Psoas muscle (tissue), 8 donors: ENCODE results near the gene RAD54L. TPM values are rescaled to one million over a fixed set of nuclear protein-coding genes. Genes with fewer than 3 reads are reported as not detected.

Experiments
- ATAC-seq, 4 donors: fragments of 200-7000 bp; cut with Tn5 transposase; one replicate each; pipeline ENCODE4 v1.9.1; 2020; ENCODE audit warnings: moderate library complexity in 3 of 4, mild to moderate bottlenecking in 2 of 4
- DNase-seq, 2 donors: peaks; one replicate each; pipeline ENCODE4 v3.0.0-alpha.2; 2020
- H3K27ac ChIP-seq: fragments of 200-600 bp; one replicate; pipeline ENCODE4 v1.8.0; 2022
- H3K27me3 ChIP-seq, 3 donors: fragments of 200-600 bp in 1 of 3; one replicate each; pipeline versions ENCODE4 v1.6.1 to v1.8.0; 2013 to 2022; ENCODE audit warnings: low read length in 2 of 3, mild to moderate bottlenecking in 2 of 3, moderate library complexity in 1 of 3; ENCODE audit not compliant: insufficient read depth in 3 of 3
- H3K36me3 ChIP-seq, 2 donors: fragments of 200-600 bp in 1 of 2; one replicate each; pipeline versions ENCODE4 v1.6.1 to v1.8.0; 2013 to 2022; ENCODE audit warnings: low read depth in 1 of 2, mild to moderate bottlenecking in 1 of 2, moderate library complexity in 1 of 2; ENCODE audit not compliant: insufficient read depth in 1 of 2
- H3K4me1 ChIP-seq: fragments of 200-600 bp; one replicate; pipeline ENCODE4 v1.8.0; 2022
- H3K4me3 ChIP-seq: fragments of 200-600 bp; one replicate; pipeline ENCODE4 v1.8.0; 2022; ENCODE audit warnings: mild to moderate bottlenecking
- H3K9me3 ChIP-seq: fragments of 200-600 bp; one replicate; pipeline ENCODE4 v1.8.0; 2022
- WGBS, 3 donors: extraction: QIAGEN DNeasy Blood & Tissue Kit; methylation state at CpG; one replicate each; pipeline versions ENCODE4 v1.1.6 to v1.1.7; 2013; 5-methylcytosine and 5-hydroxymethylcytosine counted together
- intact Hi-C, 2 donors: fragments of 100-400 bp; cut with DNase I; formaldehyde crosslinking; loops; one replicate each; pipeline versions ENCODE4 v1.11.0 to v1.14.2; 2022
- polyA plus RNA-seq, 3 donors: library from polyadenylated mRNA; stranded (reverse); fragments of 200-250 nt; gene quantifications; one replicate each; pipeline ENCODE4 v1.2.3, GENCODE V29; 2013
- total RNA-seq, 4 donors: library from RNA; stranded (reverse); fragmentation: NEBNext Ultra II Directional in 2 of 4; extraction: Animal tissue kit (Norgen Biotek cat#: 25700) in 2 of 4; gene quantifications; one replicate each; pipeline versions ENCODE4 v1.2.1 to v1.2.4, GENCODE V29; 2021 to 2023
- TF ChIP-seq, protein P1 (sequence below): fragments of 200-600 bp; IDR thresholded peaks from one replicate; pipeline ENCODE4 v1.8.0; 2022; ENCODE audit warnings: antibody characterized with exemption
- donor health status: healthy with polysubstance abuse.
- donor health status: DM: no; HTN: no; CAD: no; lungs with moderate emphysema.
- donor health status: Bipolar disorder and iron deficiency.
- donor health status: healthy.
- donor health status: DM: yes; HTN: yes; CAD: no.
- donor health status: DM: no; HTN: no; CAD: no.
- donor health status: DM: no; HTN: no; CAD: no.
- donor health status: DM: yes; HTN: yes; CAD: no.

The RAD54L gene
- total and polyA plus RNA-seq, 7 donors = 0.08 to 0.25 (median 0.22) TPM; not detected in 4

DNA sequence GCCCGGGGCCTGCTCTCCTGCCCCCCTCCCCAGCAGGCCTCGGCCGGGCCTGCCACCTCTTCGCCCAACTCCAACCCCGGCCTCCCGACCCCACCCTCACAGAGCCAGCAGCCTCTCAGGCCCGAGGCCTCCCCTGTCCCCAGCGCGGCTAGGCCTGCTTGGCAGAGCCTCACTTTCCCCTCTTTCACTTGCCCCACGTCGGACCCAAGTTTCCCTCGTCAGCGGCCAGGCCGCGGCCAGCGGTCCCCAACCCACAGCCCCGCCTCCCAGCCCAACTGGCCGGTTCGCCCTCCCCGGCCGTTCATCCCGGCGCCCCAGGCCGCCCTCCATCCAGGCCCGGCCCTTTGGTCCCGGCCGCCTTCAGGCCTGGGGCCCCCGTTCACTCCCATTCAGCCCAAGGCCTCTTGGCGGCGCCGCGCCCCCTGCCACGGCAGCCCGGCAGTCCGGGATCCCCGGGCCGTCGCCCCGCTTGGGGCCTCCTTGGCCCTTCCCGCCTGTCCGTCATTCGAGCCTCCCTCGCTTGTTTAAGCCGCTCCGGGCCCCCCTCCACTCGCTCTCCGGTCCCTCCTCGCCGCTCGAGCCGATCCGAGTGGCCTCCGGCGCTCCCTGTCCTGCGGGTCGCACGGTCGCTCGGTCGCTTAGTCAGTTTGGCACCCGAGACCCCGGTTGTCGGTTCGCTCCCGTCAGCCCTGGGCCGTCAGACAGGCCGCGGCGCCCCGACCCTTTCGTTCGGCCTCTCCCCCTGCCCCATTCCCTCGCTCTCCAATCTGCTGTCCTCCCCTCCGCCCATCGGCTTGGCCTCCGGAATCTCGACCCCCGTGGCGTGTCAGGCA lies 54.5 kb downstream of the RAD54L start:
- Histone ChIP-seq H3K36me3 (peaks cover 3 to 19% of the 10 kb centered on the region in 2 donors), H3K27ac (peak overlapping the region; percentile 98), H3K4me1 (peaks cover 58% of the 10 kb centered on the region), H3K9me3 (no peaks in the 10 kb centered on the region), H3K4me3 (peak overlapping the region; percentile 100), H3K27me3 (no peaks in the 10 kb centered on the region)
- TF ChIP-seq, protein P1, sequence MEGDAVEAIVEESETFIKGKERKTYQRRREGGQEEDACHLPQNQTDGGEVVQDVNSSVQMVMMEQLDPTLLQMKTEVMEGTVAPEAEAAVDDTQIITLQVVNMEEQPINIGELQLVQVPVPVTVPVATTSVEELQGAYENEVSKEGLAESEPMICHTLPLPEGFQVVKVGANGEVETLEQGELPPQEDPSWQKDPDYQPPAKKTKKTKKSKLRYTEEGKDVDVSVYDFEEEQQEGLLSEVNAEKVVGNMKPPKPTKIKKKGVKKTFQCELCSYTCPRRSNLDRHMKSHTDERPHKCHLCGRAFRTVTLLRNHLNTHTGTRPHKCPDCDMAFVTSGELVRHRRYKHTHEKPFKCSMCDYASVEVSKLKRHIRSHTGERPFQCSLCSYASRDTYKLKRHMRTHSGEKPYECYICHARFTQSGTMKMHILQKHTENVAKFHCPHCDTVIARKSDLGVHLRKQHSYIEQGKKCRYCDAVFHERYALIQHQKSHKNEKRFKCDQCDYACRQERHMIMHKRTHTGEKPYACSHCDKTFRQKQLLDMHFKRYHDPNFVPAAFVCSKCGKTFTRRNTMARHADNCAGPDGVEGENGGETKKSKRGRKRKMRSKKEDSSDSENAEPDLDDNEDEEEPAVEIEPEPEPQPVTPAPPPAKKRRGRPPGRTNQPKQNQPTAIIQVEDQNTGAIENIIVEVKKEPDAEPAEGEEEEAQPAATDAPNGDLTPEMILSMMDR = peak; percentile 24
- intact Hi-C loops = loop anchor here (2.0 kb wide), 2 partner anchors 15 to 47 kb away; no protein-coding TSS in a partner anchor
- DNase-seq (peak; percentile 63 to 74), ATAC-seq (peak; percentile 15 to 48 (median 30))
- WGBS, 3 donors = 0 to 1% (median 0%) methylated on average over 62 to 79 of the region's 79 CpGs

DNA sequence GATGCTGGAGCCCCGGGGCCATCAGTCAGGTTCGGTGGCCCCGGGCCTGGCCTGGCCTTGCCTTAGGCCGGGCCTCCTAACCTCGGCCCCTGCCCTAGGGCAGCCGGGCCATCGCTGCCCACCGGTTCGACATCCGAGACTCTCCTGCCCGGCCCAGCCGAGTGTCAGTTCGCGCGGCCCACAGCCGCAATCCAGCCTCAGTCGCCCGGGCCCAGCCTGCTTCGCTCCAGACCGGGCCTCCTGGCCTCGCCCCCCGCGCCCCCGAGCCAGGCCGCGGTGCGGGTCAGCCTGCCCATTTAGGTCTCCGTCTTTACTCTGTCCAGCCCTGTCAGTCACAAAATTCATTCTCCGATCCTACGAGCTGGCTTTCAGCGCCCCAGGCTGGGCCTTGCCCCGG lies 55.1 kb downstream of the RAD54L start:
- Histone ChIP-seq H3K4me1 (peaks cover 65% of the 10 kb centered on the region), H3K27ac (peak overlapping the region; percentile 98), H3K4me3 (peak overlapping the region; percentile 100), H3K36me3 (peaks cover 0 to 18% of the 10 kb centered on the region in 2 donors), H3K9me3 (no peaks in the 10 kb centered on the region), H3K27me3 (no peaks in the 10 kb centered on the region)
- peak; percentile 34 to 54 (median 41) for ATAC-seq
- 1% methylated on average over 22 to 32 of the region's 32 CpGs for WGBS, 3 donors
- TF ChIP-seq, protein P1 = no peak
- peak in 1 of 2 donors; percentile 45 for DNase-seq
- intact Hi-C loops = loop anchor here (1.0 to 2.0 kb wide), 3 partner anchors 16 to 46 kb away; partner anchors contain the start of gene NSUN4 (in 1 of the 2)

DNA sequence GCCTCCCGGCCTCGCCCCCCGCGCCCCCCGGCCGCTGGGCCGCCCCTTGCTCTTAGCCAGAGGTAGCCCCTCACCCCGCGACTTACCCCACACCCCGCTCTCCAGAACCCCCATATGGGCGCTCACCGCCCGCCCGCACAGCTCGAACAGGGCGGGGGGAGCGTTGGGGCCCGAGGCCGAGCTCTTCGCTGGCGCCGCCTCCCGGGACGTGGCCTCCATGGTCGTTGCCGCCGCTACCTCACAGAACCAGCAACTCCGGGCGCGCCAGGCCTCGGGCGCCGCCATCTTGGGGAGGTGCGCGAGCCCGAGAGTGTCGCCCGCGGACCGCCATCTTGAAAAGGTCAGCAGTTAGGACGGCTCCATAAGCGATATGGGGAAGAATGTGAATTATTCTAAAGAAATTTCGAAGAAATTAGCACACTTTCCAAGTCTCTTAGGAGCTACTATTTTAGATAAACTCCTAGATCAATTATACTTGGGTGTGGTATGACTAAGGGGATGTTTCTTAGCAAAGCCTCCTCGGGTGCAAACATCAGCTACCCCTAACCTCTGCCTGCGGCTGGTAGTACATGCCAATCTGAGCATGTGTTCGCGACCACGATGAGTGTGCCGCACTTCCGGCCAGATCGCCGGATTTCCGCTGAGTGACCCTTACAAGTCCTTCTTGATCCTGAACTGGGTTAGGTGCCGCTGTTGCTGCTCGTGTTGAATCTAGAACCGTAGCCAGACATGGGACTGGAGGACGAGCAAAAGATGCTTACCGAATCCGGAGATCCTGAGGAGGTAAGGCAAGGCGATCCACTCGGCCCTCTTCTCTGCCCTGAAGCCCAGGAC lies 55.7 kb downstream of the RAD54L start, which contains the start of the genes LRRC41 and UQCRH:
Gene LRRC41 (minus strand): TSS at position 579 of the 834 bp plus-strand sequence. CDS start 294 bp downstream, at position 285.
Gene UQCRH (plus strand): TSS at position 661 of the 834 bp plus-strand sequence. CDS start 69 bp downstream, at position 730.
- no peaks in the 10 kb centered on the region for H3K27me3 ChIP-seq
- TF ChIP-seq, protein P1 = no peak
- 0 to 1% (median 0%) methylated on average over 50 to 61 of the region's 61 CpGs for WGBS, 3 donors
- H3K9me3 ChIP-seq = no peaks in the 10 kb centered on the region
- H3K4me1 ChIP-seq = peaks cover 65% of the 10 kb centered on the region
- H3K4me3 ChIP-seq = peak within 1 kb of the TSS; percentile 100
- peak within 1 kb of the TSS; percentile 98 for H3K27ac ChIP-seq
- ATAC-seq (peak; percentile 90 to 93 (median 92)), DNase-seq (peak; percentile 94 to 98)
- intact Hi-C loops = loop anchor here (1.0 to 2.0 kb wide), 3 partner anchors 16 to 46 kb away; partner anchors contain the start of gene NSUN4 (in 1 of the 2)
- peaks cover under 1 to 12% of the 10 kb centered on the region in 2 donors for H3K36me3 ChIP-seq

DNA sequence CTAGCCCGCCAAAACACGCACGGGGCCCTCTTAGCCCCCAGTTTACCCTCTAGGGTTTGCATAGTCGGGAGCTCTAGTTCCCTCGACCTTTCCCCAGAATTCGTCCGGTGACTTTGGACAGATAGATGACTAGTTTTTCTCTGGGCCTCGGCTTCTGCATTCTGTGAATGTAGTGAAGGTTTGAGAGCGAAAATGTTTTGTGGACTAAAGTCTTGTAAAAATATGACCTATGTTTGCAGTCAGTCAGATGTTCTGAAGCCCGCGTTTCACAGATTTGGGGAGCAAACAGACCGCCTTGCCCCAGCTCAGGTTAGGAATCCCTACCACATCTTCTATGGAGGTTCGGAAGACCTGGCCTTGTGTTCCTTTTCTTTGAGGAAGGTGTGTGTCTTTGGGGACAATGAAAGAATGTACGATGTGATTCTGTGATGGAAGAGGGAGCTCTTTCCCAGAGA lies 56.3 kb downstream of the RAD54L start:
- ATAC-seq (no peak), DNase-seq (no peak)
- TF ChIP-seq, protein P1 = no peak
- H3K4me1 ChIP-seq = peaks cover 61% of the 10 kb centered on the region
- intact Hi-C loops = loop anchor here (1.0 to 2.0 kb wide), 3 partner anchors 17 to 45 kb away; partner anchors contain the start of gene NSUN4 (in 1 of the 2)
- H3K4me3 ChIP-seq = peak overlapping the region; percentile 100
- H3K27ac ChIP-seq = peak overlapping the region; percentile 98
- H3K36me3 ChIP-seq = peaks cover 7 to 16% of the 10 kb centered on the region in 2 donors
- H3K9me3 ChIP-seq = no peaks in the 10 kb centered on the region
- no peaks in the 10 kb centered on the region for H3K27me3 ChIP-seq
- WGBS, 3 donors = 0 to 1% (median 0%) methylated on average over 14 of the region's 14 CpGs
